Stimulated activated naive CD8-positive, alpha-beta T cell treated with anti-CD3 and anti-CD28 coated beads, Interleukin-15, Interleukin-2, amounts not matched to agents 100 ng/mL and 50 ng/mL, for 24 hours (primary cell): ENCODE measurements around the gene RPS19.

ENCODE experiments used
- H3K27ac Mint-ChIP-seq: one replicate; pipeline ENCODE4 v1.8.0; 2021; ENCODE audit warnings: mild to moderate bottlenecking, mixed read lengths
- H3K27me3 Mint-ChIP-seq: one replicate; pipeline ENCODE4 v1.8.0; 2021; ENCODE audit warnings: mixed read lengths
- H3K36me3 Mint-ChIP-seq: one replicate; pipeline ENCODE4 v1.8.0; 2021; ENCODE audit warnings: low read depth, mixed read lengths
- H3K4me1 Mint-ChIP-seq: one replicate; pipeline ENCODE4 v1.8.0; 2021; ENCODE audit warnings: low read depth, mixed read lengths
- H3K4me3 Mint-ChIP-seq: one replicate; pipeline ENCODE4 v1.8.0; 2021; ENCODE audit warnings: mild to moderate bottlenecking, mixed read lengths
- H3K9me3 Mint-ChIP-seq: one replicate; pipeline ENCODE4 v1.8.0; 2021; ENCODE audit warnings: mixed read lengths

The RPS19 gene

GRCh38 chr19:41859618-41860418, at the start of gene RPS19:
Gene RPS19, plus strand, starts transcription at chr19:41860255. Its CDS starts 520 bp downstream, at chr19:41860775.
- peak within 1 kb of the TSS; percentile 98 for H3K27ac Mint-ChIP-seq
- H3K27me3 Mint-ChIP-seq, result no peaks in the 10 kb centered on the region
- H3K36me3 Mint-ChIP-seq, result peaks cover 45% of the 10 kb centered on the region
- no peaks in the 10 kb centered on the region for H3K9me3 Mint-ChIP-seq
- peaks cover 42% of the 10 kb centered on the region for H3K4me1 Mint-ChIP-seq
- H3K4me3 Mint-ChIP-seq, result peak within 1 kb of the TSS; percentile 93

GRCh38 chr19:41810301-41810700, 49.8 kb upstream of the RPS19 start:
- no peaks in the 10 kb centered on the region for H3K36me3 Mint-ChIP-seq
- H3K27me3 Mint-ChIP-seq, result peaks cover 3% of the 10 kb centered on the region
- no peak overlapping the region for H3K27ac Mint-ChIP-seq
- peaks cover 6% of the 10 kb centered on the region for H3K4me1 Mint-ChIP-seq
- no peaks in the 10 kb centered on the region for H3K9me3 Mint-ChIP-seq
- H3K4me3 Mint-ChIP-seq, result no peak overlapping the region

GRCh38 chr19:41811036-41811435, 49.0 kb upstream of the RPS19 start:
- Mint-ChIP-seq H3K9me3 (no peaks in the 10 kb centered on the region), H3K36me3 (no peaks in the 10 kb centered on the region), H3K4me3 (no peak overlapping the region), H3K27me3 (peaks cover 3% of the 10 kb centered on the region), H3K4me1 (peaks cover 6% of the 10 kb centered on the region), H3K27ac (no peak overlapping the region)

GRCh38 chr19:41811981-41812380, 48.1 kb upstream of the RPS19 start:
- Mint-ChIP-seq H3K4me3 (no peak overlapping the region), H3K27me3 (peaks cover 3% of the 10 kb centered on the region), H3K4me1 (peaks cover 6% of the 10 kb centered on the region), H3K27ac (no peak overlapping the region), H3K36me3 (no peaks in the 10 kb centered on the region), H3K9me3 (no peaks in the 10 kb centered on the region)

GRCh38 chr19:41813911-41814310, 46.1 kb upstream of the RPS19 start:
- Mint-ChIP-seq H3K36me3 (no peaks in the 10 kb centered on the region), H3K27ac (no peak overlapping the region), H3K4me1 (peaks cover 6% of the 10 kb centered on the region), H3K27me3 (peaks cover 3% of the 10 kb centered on the region), H3K9me3 (no peaks in the 10 kb centered on the region), H3K4me3 (no peak overlapping the region)

- Mint-ChIP-seq H3K36me3 (no peaks in the 10 kb centered on the region), H3K4me1 (peaks cover 6% of the 10 kb centered on the region), H3K27ac (no peak overlapping the region), H3K9me3 (no peaks in the 10 kb centered on the region), H3K4me3 (no peak overlapping the region), H3K27me3 (no peaks in the 10 kb centered on the region)
Observed at GRCh38 chr19:41815301-41815700, 44.8 kb upstream of the RPS19 start.

GRCh38 chr19:41816761-41817160, 43.3 kb upstream of the RPS19 start:
- Mint-ChIP-seq H3K4me3 (no peak overlapping the region), H3K4me1 (peaks cover 6% of the 10 kb centered on the region), H3K36me3 (no peaks in the 10 kb centered on the region), H3K27me3 (peaks cover 10% of the 10 kb centered on the region), H3K27ac (no peak overlapping the region), H3K9me3 (no peaks in the 10 kb centered on the region)

- no peak overlapping the region for H3K27ac Mint-ChIP-seq
Observed at GRCh38 chr19:41821003-41821735, 38.9 kb upstream of the RPS19 start.

GRCh38 chr19:41837981-41838708, 21.9 kb upstream of the RPS19 start:
- peaks cover 14% of the 10 kb centered on the region for H3K27me3 Mint-ChIP-seq

More at GRCh38 chr19:41821003-41821735, 38.9 kb upstream of the RPS19 start:
- H3K4me1 Mint-ChIP-seq, result no peaks in the 10 kb centered on the region
- no peak overlapping the region for H3K4me3 Mint-ChIP-seq
- H3K36me3 Mint-ChIP-seq, result no peaks in the 10 kb centered on the region
- H3K9me3 Mint-ChIP-seq, result no peaks in the 10 kb centered on the region
- H3K27me3 Mint-ChIP-seq, result peaks cover 27% of the 10 kb centered on the region

GRCh38 chr19:41839211-41839610, 20.8 kb upstream of the RPS19 start:
- H3K4me3 Mint-ChIP-seq, result no peak overlapping the region
- peaks cover 16% of the 10 kb centered on the region for H3K27me3 Mint-ChIP-seq
- H3K27ac Mint-ChIP-seq, result no peak overlapping the region
- H3K9me3 Mint-ChIP-seq, result no peaks in the 10 kb centered on the region
- no peaks in the 10 kb centered on the region for H3K4me1 Mint-ChIP-seq
- no peaks in the 10 kb centered on the region for H3K36me3 Mint-ChIP-seq

More at GRCh38 chr19:41837981-41838708, 21.9 kb upstream of the RPS19 start:
- H3K4me1 Mint-ChIP-seq, result no peaks in the 10 kb centered on the region
- no peak overlapping the region for H3K27ac Mint-ChIP-seq
- H3K9me3 Mint-ChIP-seq, result no peaks in the 10 kb centered on the region
- no peak overlapping the region for H3K4me3 Mint-ChIP-seq
- H3K36me3 Mint-ChIP-seq, result no peaks in the 10 kb centered on the region

GRCh38 chr19:41843371-41843770, 16.7 kb upstream of the RPS19 start:
- H3K4me3 Mint-ChIP-seq, result no peak overlapping the region
- H3K4me1 Mint-ChIP-seq, result no peaks in the 10 kb centered on the region
- H3K9me3 Mint-ChIP-seq, result no peaks in the 10 kb centered on the region
- peaks cover 4% of the 10 kb centered on the region for H3K27me3 Mint-ChIP-seq
- H3K36me3 Mint-ChIP-seq, result no peaks in the 10 kb centered on the region
- no peak overlapping the region for H3K27ac Mint-ChIP-seq

- Mint-ChIP-seq H3K9me3 (no peaks in the 10 kb centered on the region), H3K27me3 (peaks cover 9% of the 10 kb centered on the region), H3K4me1 (no peaks in the 10 kb centered on the region), H3K4me3 (no peak within 1 kb of the TSS), H3K27ac (no peak within 1 kb of the TSS), H3K36me3 (no peaks in the 10 kb centered on the region)
Observed at GRCh38 chr19:41844601-41845000, 15.5 kb upstream of the RPS19 start, which contains the start of gene LYPD4. Gene LYPD4, minus strand, starts transcription at chr19:41844683. Its CDS starts 5,398 bp downstream, at chr19:41839285.

- Mint-ChIP-seq H3K36me3 (no peaks in the 10 kb centered on the region), H3K4me3 (no peak within 1 kb of the TSS), H3K9me3 (no peaks in the 10 kb centered on the region), H3K4me1 (no peaks in the 10 kb centered on the region), H3K27ac (no peak within 1 kb of the TSS), H3K27me3 (peaks cover 9% of the 10 kb centered on the region)
Observed at GRCh38 chr19:41845001-41845050, 15.2 kb upstream of the RPS19 start, which contains the start of gene DMRTC2. Gene DMRTC2, plus strand, starts transcription at chr19:41845042. Its CDS starts 2,387 bp downstream, at chr19:41847429.

- peaks cover 9% of the 10 kb centered on the region for H3K27me3 Mint-ChIP-seq
- no peaks in the 10 kb centered on the region for H3K9me3 Mint-ChIP-seq
- H3K4me1 Mint-ChIP-seq, result no peaks in the 10 kb centered on the region
- no peaks in the 10 kb centered on the region for H3K36me3 Mint-ChIP-seq
- H3K27ac Mint-ChIP-seq, result no peak overlapping the region
- no peak overlapping the region for H3K4me3 Mint-ChIP-seq
Observed at GRCh38 chr19:41845051-41845590, 14.9 kb upstream of the RPS19 start.
